ENCODE results near the gene SNX1.

Gene SNX1

GRCh38 chr15:64156652-64157331 is 61.0 kb downstream of the SNX1 start:
- TF ChIP-seq CTCF (IDR thresholded peaks at IDR 0.05; ENCODE audit: low read depth, low read length): no peak

GRCh38 chr15:64157599-64158125 is 61.9 kb downstream of the SNX1 start:
- no peak for DNase-seq (ENCODE audit: extremely low read depth, low read depth)

More at GRCh38 chr15:64156652-64157331, 61.0 kb downstream of the SNX1 start:
- DNase-seq (ENCODE audit: extremely low read depth, low read depth): no peak

GRCh38 chr15:64158363-64159134 is 62.8 kb downstream of the SNX1 start:
- DNase-seq (ENCODE audit: extremely low read depth, low read depth): no peak
- no peak for TF ChIP-seq CTCF (IDR thresholded peaks at IDR 0.05; ENCODE audit: low read depth, low read length)

More at GRCh38 chr15:64157599-64158125, 61.9 kb downstream of the SNX1 start:
- TF ChIP-seq CTCF (IDR thresholded peaks at IDR 0.05; ENCODE audit: low read depth, low read length): no peak

DNA sequence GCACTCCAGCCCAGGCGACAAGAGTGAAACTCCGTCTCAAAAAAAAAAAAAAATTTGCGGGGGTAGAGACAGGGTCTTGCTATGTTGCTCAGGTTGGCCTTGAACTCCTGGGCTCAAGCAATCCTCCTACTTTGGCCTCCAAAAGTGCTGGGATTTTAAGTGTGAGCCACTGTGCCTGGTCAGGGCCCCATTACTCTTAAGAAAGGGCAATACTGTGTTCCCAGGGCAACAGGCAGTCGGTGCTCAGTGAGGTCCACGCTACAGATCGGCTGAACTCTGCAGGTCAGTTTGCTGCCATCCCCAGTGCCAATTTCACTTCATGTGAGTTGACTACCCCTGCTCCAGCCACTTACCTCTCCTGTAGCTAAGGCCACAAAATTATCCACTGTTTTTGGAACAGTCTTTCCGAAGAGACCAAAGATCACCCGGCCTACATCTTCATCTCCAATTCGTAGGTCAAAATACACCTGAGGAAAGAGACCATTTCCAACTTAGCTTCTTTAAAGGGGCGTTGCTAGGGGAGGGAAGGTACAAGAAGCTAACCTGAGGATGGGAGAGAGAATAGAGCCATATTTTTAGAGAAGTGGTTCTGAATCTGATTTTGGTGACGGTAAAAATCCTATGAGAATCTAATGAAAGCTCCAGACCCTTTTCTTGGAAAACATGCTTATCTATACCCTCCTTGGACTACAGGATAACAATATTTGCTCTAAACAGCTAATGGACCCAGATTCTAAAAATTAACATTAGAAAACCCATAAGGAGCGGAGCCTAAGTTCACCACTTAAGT is 66.1 kb downstream of the SNX1 start:
- DNase-seq (ENCODE audit: extremely low read depth, low read depth): no peak

DNA sequence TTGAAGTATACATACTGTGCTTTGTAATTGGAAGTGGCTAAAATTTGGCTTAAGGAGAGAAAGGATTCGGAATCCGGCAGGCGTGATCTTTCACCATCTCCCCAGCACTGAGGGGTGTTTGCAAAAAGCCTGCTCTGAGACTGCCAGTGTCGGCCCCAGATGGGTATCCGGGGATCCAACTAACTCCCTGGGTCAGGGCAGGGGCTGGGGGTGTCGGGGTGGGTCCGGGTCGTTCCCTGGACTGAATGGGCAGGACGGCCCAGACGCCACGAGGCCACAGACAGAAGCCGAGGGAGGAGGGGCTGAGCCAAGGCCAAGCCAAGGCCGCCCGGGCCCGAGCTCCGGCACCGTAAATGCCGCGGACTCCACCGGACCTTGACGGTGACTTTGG is 66.7 kb downstream of the SNX1 start:
- no peak for DNase-seq (ENCODE audit: extremely low read depth, low read depth)
- TF ChIP-seq CTCF (IDR thresholded peaks at IDR 0.05; ENCODE audit: low read depth, low read length): no peak

More for the DNA sequence above, 66.1 kb downstream of the SNX1 start:
- no peak for TF ChIP-seq CTCF (IDR thresholded peaks at IDR 0.05; ENCODE audit: low read depth, low read length)

DNA sequence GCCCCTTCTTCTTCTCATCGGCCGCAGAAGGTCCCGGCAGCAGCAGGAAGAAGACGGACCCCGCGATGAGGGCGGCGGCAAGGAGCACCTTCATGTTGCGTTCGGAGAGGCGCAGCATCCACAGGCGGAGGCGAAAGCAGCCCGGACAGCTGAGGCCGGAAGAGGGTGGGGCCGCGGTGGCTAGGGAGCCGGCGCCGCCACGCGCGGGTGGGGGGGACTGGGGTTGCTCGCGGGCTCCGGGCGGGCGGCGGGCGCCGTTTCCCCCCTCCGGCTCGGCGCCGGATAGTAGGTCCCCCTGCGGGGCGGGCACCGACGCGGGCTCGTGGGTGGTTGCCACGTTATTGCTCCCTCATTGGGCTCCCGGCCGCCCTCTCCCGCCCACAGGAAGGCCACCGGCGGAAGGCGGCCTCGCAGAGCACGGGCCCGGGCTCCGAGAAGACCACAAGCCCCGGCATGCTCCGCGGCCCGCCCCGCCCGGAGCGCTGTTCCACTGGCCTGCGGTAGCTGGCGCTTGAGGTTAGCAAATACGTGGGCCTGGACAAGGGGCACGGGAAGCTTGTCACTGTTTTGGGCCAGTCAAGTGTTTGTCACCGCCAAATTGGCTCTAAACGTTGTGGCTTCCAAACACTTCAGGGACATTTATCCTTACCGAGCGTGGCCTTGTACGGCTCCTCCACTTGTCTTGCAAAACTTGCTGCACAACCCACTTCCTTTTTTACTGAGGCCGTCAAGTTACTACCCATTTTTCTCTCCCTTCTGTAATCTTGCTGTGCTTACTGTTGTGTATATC is 67.3 kb downstream of the SNX1 start, which contains the start of gene PPIB:
TSS of gene PPIB (minus strand) at position 154 of the 790 bp plus-strand sequence. CDS start at position 118, 36 bp downstream.
- DNase-seq (ENCODE audit: extremely low read depth, low read depth): peak; percentile 96
- peak; percentile 53 for TF ChIP-seq CTCF (IDR thresholded peaks at IDR 0.05; ENCODE audit: low read depth, low read length)

Data from AG09319 (cell line).